ENCODE data around the gene TFEB.

Gene TFEB

GRCh38 chr6:41721414-41721813 is 14.0 kb downstream of the TFEB start:
- DNase-seq: no peak

GRCh38 chr6:41720783-41721182 is 14.6 kb downstream of the TFEB start:
- DNase-seq: no peak

GRCh38 chr6:41720262-41720620 is 15.2 kb downstream of the TFEB start:
- DNase-seq: no peak

DNA sequence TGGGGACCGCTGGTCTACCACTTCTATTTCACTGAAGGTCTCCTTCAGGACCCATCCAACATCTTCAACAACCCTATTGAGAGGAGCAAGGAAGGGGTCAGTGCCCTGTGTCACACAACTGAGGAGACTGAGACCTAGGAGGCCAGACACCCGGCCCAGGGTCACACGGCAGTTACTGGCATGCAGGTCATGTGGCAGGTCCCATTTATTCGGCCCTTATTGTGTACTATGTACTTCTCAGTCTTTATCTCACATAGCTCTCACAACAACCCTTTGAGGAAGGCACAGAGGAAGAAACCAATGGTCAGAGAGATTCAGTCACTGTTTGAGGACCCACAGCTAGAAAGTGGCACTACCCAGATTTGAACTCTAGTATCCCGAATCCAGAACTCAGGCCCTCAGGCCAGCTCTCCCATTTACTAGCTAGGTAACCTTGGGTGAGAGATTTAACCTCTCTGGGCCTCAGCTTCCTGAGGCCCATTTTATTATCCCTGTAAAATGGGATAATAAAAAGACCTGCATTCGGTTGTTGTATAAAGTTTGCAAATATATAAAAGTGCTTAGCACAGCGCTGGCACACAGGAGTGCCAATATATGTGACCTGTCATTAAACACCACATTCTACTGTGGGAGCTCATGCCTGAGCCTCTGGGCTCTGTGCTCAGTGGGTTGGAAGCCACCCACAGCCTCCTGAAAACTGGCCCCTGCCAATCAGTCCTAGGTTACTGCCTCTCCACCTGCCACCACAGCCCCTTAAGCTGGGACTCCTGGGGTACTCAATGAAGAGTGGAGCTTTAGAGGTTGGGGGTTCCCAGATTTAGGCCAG is 15.8 kb downstream of the TFEB start:
- no peak for DNase-seq

DNA sequence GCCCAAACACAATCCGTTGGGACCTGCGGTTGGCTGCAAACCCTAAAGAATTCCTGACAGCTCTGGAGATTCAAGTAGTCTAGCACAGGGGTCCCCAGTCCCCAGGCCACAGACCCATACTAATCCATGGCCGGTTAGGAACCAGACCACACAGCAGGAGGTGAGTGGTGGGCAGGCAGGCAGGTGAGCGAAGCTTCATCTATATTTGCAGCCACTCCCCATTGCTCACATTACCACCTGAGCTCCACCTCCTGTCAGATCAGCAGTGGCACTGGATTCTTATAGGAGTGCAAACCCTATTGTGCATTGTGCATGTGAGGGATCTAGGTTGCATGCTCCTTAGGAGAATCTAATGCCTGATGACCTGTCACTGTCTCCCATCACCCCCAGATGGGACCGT is 16.6 kb downstream of the TFEB start:
- no peak for DNase-seq

- DNase-seq: no peak
Observed at GRCh38 chr6:41717392-41717736, 18.0 kb downstream of the TFEB start.

DNA sequence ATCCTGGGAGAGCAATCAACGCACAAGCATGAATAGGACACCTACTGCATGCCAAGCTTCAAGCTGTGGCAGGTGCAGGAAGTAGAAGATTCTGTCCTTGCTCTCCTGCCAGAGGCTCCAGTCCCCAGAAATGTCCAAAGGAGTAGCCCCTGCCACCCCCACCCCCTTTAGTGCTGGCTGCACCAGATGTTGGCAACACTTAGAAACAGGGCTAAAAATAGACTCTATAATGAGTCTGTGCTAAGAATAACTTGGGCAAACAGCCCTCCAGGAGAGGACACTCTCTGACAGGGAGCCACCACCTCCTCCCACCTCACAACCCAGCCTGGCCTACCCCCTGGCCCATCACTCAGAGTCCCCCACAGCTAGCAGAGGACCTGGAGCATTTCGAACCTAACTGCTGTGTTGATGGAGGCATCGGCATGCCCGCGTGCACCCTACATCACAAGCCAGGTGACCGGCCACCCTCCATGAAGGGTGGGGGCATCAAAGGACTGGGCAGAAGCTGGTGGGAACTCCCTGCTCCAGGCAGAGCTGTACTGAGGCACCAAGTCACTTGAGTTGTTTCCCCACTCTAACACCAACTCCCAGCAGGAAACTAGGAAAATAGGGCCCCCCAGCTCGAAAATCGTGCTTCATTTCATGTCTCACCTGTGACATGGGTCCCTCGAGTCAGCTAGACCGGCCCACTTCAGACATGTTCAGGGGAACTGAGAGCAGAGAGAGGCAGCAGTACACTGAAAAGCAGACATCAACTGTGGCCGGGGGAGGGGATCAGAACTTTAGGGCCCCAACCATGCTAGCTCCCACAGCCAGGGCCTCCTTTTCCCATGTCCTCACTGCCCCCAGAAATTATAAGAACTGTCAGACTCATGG is 18.7 kb downstream of the TFEB start:
- no peak for DNase-seq

DNA sequence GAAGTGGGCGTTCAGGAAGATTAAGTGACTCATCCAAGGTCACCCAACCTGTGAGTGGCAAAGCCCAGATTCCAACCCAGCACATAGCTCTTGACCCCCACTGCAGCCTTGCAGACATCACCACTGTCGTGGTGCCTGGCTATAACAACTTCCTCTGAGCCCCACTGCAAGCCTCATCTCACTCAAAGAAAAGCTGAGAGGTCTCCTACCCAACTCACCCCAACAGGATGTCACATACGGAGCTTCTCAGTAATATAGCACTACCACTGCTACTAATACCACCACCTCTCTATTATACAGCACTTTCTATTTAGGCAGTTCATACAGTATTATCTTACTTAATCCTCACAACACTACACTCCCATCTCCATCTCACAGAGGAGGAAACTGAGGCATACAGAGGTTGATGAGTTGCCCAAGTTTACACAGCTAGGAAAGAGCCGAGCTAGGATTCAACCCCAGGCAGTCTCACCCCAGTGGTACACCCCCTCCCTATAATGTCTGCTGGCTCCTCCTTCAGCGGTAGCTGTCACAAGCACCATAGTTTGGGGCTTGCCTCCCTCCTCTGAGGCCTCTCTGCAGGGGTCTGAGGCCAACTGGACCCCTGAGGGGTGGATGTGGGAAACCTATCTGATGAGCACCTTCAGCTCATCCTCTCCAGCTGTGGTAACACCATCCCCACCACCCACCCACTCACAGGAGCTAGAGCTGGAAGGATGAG is 19.5 kb downstream of the TFEB start:
- no peak for DNase-seq

DNA sequence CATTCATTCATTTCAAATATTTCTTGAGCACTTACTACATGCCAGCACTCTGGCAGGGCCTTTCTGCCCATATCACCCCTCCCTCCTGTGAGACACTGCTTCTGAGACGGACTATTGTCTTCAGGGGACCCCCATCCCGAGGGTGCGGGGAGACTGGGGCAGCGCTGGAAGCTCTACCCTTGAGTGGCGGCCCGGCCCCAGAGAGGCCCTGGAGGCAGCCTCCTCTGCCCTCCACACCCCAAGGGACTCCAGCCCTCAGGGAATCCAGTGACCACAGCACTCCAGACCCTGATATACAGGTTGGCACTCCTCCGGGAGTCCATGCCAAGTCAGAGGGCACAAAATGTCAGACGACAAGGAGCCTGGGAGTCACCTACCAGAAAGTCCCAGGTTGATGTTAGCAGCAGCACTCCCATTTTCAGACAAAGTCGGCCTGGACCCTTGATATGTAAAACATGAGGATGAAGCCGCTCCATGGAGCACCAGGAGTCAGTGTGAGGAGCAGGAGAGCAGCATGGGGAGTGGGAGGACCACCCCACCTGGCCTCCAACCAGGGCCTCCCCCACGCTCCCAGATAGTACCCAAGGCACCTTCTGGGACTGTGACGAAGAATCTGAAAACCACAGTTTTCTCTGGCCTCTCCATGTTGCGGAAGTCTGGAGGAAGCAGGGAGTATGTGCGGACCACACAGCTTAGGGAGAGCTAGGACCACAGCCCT is 20.7 kb downstream of the TFEB start:
- DNase-seq: no peak

GRCh38 chr6:41713650-41714291 is 21.6 kb downstream of the TFEB start:
- DNase-seq: no peak

DNA sequence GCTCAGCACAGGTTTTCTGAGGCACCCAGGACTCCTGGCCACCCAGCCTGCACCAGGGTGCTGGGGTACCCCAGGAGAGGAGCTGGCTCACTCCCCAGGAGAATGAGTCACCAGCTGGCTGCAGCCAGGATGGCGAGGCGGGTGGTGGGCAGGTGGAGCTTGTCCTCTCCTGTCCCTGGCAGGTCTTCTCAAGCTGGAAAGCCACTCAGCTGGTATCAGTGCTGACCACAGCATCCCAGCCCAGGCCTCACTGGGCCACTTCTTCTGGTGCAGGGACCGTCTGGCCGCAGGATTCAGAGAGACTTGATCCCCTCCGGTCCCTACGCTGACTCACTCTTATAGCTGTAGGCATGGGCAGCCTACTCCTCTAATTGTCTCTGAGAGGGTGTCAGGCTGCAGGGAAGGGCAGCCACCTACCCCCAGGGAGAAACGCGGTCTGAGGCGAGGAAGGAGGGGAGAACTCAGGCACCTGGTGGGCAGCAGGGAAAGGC is 22.2 kb downstream of the TFEB start:
- no peak for DNase-seq

- DNase-seq: peak; percentile 65
Observed at GRCh38 chr6:41712651-41713103, 22.7 kb downstream of the TFEB start.

DNA sequence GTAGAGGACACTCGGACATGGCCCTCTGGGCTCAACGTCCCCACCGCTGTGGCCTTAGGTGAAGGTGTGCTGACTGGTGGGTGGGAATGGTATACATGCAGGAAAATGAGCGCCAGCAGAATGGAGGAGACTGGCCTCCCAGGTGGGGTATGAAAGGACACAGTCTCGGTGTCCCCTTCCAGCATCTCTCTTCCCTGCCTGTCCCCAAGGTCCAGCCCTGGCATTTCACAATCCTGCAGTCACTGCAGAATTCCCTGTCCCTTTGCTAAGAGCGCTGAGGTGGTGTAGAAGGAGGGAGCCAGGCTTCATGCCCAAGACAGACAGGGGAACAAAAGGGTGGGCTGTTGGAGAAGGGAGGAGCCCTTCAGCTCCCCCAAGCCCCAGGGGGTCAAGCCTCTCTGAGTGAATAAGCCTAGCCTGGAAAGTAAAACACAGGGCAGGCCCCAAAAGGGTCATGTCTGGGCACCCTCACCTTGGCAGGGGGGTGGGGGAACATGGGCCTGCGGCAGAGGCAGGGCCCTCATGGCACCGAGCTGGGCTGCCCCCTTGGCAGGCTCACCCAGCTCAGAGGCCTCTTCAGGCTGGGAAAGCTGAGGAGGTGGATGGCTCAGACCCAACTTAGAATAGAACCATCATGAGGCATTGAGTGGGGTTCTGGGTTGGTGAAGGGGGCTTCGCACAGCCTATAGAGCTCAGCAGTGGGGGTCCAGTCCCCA is 23.9 kb downstream of the TFEB start:
- DNase-seq: no peak

DNA sequence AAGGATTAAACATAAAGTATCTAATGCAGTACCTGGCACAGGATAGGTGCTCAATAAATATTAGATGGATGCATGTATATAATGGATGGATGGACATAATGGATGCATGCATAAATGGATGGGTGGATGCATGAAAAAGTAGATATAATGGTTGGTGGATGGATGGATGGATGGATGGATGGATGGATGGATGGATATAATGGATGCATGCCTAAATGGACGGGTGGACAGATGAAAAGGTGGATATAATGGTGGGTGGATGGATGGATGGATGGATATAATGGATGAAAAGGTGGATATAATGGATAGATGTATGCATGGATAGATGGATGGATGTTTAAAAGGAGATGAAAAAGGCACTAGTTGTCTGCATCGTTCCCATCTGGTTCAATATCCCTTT is 26.0 kb downstream of the TFEB start:
- no peak for DNase-seq

DNA sequence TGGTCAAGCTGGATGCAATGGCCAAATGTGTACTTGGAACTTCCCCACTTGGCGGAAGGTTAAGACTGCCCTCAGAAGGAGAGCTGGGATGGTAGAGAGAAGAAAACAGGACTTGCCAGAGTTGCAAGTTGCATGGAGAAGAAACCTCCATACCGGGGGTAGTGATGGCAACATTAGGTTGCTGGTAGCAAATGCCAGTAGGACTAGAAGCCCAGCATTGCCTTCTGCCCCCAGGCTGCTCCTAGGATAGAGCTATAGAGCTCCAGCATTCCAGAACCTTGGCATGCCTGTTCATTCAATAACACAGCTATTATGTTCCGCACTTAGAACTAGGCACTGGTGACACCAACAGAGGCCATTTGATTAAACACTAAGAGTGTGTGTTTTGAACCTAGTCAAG is 26.6 kb downstream of the TFEB start:
- DNase-seq: no peak

DNA sequence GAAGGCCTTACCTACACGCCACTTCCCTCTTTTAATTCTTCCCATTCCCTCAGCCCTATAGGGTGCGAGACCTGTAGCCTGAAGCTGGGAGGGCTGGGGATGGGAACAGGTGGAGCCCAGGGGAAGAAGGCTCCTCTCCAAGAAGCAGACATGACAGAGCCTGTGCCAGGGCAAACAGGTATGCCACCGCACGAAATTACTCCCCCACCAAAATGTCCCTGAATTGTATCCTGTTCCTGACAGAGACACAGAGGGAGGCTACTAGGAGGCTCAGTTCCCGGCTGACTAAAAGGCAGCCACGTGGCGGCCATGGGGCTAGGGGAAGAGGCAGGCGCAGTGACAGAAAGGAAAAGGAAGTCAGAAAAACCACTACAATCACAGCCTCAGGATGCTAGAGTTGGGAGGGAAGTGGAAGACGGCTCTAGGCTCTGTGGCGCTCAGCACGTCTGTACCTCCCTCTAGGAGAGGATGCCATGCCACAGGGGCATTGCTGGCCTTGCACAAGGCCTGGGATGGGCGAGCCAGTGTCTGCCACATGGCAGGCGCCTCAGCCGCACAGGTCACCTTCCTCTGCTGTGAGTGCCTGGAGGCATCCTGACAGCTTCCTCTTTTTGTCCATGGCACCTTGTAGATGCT is 27.7 kb downstream of the TFEB start:
- DNase-seq: no peak

- no peak for DNase-seq
Observed at GRCh38 chr6:41706876-41707564, 28.4 kb downstream of the TFEB start.

DNA sequence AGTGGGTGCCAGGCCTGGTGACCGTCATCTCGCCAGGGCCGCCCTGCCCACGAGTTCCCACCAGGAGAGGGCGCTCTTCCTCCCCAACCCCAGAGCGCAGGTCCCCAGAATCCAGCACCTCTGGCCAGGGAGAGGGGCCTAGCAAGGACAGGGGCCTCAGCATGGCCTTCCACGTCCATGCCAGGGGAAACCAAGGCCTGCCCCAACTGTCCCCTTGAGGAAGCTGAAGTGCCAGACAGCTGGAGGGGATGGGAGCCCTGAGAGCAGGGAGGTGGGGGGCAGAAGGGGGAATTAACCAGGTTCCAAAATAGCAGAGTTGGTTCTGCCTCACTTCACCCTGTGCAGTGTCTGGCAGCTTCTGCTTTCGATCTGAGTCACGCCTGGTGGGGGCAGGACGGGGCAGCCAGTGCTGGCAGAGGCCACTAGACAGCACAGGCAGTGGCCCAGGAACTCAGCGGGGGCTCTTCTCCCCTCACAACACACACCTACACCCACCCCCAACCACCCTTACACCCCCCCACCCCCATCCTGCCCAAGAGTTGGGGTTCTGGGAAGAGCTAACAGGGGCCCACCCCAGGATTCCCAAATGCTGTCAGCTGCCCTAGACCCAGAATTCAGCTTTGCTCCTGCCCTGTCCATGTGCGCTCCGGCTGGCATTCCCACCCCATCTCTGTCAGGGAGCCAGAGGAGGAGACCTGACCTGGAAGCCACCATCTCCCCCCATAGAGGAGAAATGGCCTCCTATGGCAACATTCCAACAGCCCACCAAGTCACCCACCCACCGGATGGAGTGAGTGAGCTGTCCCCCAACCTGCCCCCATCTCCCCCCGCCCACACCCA is 29.2 kb downstream of the TFEB start:
- DNase-seq: peak; percentile 81

DNA sequence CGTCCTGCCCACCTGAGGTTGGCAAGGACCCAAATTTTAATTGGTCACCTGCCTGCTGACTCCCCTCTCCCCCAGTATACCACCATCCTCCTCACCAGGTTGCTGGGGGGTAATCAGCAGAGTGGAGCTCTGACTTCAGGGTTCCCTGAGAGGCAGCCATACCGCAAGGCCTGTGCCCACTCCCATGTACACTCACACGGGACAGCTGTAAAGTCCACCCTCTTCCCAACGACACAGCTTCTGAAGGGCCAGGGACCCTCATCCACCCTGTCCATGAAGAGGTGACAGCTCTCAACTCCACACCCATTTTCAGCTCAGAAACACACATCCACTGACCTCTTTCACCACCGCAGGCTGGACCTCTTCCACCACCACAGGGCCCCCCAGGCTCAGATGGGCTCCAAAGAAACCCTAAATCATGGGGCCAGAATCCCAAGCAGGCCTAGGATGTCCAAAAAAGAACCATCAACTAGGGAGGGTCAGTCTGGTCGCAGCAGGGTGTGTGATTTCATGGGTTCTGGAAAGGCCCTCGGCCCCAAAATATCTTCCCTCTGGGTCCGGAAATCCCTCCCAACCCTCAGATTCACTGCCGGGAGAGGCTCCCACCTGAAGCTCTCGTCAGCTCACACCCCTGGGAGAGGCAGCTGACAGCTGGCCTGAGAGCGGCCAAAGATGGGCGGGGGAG is 30.0 kb downstream of the TFEB start:
- no peak for DNase-seq
